HG02943 (cell line): ENCODE measurements around the gene CFAP54.
A peak's percentile ranks its signal among the peaks of the same experiment; 100 is the strongest.
"Not testable (repeated sequence)": the region's sequence is repeated elsewhere in the genome, so short reads cannot be mapped to it uniquely, and the experiment has no call there.

ENCODE experiments used
- ATAC-seq: cut with Tn5 transposase; IDR thresholded peaks from one replicate; pipeline ENCODE4 v1.9.1; 2021; ENCODE audit warnings: mild to moderate bottlenecking, low read depth, moderate library complexity; ENCODE audit not compliant: unreplicated experiment

CFAP54 gene

DNA sequence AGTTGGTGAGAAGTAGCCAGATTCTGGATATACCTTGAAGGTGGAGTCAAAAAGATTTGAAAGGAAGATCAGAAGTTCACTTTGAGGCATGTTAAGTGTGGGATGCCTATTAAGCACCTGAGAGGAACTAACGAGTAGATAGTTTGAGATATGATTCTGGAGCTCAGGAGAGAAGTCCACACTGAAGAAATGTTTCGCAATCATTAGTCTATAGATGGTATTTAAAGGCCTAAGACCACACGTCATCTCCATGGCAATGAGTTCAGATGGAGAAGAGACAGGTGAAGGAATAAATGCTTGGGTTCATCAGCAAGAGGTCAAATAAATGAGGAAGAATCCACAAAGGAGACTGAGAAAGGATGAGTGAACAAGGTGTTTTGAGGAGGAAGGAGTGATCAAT lies 224.8 kb downstream of the CFAP54 start:
- no peak for ATAC-seq

DNA sequence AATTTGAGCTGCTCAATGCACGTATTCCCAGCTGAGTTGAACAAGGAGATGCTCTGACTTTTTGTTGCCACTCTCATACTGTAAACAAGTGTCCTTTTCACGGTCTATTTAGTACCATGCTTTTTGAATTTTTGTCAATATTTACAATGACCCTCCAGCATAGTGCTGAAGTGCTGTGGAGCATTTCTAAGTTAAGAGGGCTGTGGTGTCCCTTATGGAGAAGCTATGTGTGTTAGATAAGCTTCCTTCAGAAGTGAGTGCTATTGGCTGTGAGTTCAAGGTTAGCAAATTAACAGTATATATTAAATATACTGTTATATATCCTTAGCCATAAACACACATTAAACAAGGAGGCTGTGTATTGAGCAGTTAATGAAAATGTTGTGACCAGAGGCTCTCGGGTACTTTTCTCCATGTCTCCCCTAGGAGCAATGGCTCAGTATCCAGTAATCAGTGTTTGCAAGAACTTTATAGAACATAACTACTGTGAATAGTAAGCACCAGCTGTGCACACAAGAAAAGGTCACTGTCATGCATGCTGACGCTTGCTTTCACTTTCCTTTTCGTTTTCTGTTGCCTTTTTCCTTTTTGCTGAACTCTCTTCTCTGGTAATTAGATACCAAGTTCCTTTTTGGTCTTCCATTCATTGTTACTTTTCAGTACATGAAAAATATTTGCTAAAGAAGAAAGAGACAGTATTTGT lies 230.4 kb downstream of the CFAP54 start:
- ATAC-seq, result peak; percentile 93

GRCh38 chr12:96720363-96720705 lies 231.0 kb downstream of the CFAP54 start:
- ATAC-seq, result peak; percentile 75

DNA sequence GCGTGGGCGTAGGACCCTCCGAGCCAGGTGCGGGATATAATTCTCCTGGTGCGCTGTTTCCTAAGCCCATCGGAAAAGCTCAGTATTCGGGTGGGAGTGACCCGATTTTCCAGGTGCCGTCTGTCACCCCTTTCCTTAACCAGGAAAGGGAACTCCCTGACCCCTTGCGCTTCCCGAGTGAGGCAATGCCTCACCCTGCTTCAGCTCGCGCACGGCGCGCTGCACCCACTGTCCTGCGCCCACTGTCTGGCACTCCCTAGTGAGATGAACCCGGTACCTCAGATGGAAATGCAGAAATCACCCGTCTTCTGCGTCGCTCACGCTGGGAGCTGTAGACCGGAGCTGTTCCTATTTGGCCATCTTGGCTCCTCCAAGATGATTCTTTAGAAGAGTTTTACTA lies 240.1 kb downstream of the CFAP54 start:
- ATAC-seq, result not testable (repeated sequence)

DNA sequence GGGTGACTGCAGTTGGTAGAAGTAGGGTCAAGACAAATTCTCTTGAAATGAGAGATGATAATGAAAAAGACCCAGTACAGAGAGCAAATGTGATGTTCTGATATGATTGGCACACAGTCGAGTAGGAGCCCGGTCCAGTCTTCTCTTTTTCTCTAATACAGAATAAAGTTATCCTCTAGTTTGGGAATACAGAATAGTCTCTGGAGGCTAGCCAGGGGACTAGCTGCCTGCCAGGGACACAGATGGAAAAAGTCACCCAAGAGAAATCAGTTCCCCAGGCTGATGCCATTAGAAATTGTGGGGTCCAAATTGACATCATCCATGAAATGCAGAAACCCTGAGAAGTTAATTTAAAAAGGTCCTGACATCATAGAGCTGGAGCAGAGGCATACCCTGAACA lies 240.5 kb downstream of the CFAP54 start:
- no peak for ATAC-seq

GRCh38 chr12:96743606-96744005 lies 254.2 kb downstream of the CFAP54 start:
- ATAC-seq, result no peak

- ATAC-seq, result no peak
Measured at GRCh38 chr12:96749999-96750398, 260.6 kb downstream of the CFAP54 start.

GRCh38 chr12:96751626-96752025 lies 262.2 kb downstream of the CFAP54 start:
- ATAC-seq, result no peak

- no peak for ATAC-seq
Measured at GRCh38 chr12:96752211-96752610, 262.8 kb downstream of the CFAP54 start.

DNA sequence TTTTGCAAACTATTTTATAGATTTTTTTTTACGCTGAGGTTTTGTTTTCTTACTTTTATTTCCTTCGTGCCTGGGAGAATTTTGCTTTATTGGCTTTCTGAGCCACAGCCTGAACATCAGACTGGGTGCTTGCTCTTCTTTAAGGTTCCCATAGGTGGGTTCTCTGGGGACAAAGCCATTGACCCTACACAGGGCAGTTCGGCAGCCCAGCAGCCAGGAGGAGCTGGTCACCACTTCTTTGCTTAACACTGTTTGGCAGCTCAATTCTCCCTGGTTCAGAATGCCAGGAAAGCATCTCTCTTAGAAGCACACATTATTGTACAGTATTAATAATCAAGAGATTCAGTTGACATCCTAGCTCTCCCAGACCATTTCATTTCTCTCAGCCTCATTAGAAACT lies 276.9 kb downstream of the CFAP54 start:
- no peak for ATAC-seq

DNA sequence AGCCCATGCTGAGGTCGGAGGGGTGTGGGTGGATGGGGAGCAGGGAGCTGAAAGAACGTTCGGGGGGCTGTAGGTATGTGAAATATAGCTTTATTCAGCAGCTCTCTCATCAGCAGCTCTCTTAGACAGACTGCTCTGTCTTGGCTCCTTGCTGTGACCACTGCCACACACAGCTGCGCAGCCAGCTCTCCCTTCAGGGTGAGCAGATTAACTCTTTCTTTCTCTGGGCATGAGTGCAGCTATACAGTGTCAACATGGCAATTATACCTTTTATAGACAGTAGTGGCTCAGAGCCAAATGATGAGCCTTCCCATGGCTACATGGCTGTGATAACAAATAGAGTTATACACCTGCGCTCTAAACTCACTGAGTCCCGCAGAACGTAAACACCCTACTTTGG lies 280.0 kb downstream of the CFAP54 start:
- no peak for ATAC-seq

DNA sequence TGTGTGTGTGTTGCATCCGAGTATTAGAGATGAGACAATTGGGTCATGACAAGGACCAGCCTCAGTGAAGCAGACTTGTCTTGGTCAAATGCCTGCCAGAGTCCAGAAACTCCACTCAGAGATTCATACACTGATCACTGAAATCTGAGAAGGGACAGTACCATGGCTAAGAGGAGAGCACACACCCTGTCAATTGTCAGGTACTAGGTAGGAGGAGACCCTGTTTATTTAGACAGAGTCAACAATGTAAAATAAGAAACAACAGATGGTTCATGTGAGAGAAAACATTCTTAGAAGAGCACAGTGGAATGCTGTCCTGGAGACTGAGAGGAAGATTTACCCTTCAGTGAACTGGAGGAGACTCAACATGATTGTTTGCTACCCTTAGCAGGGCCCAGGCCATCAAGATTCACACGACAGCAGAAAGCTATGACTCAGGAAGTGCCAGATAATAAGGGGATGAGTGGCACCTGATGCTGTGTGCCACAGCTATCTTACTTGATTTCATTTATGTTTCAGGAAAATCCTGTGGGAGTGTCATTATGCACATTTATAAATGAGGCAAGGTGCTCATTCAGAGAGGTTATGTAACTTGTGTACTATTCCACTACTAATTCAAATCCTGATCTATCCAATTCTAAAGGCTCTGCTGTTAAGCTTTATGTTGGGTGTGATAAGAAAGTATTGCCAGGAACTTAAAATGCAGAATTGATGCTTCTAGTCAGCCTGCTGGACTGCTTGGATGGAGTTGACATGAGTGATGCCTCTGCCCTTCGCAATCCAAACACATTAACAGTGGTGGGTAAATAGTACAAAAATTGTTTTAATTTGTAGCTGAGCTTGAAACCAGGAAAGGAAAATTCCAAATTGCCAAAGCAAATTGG lies 281.1 kb downstream of the CFAP54 start:
- ATAC-seq, result no peak

- ATAC-seq, result no peak
Measured at GRCh38 chr12:96773031-96773430, 283.7 kb downstream of the CFAP54 start.

- ATAC-seq, result no peak
Measured at GRCh38 chr12:96774496-96775256, 285.3 kb downstream of the CFAP54 start.

- no peak for ATAC-seq
Measured at GRCh38 chr12:96776908-96777307, 287.5 kb downstream of the CFAP54 start.

DNA sequence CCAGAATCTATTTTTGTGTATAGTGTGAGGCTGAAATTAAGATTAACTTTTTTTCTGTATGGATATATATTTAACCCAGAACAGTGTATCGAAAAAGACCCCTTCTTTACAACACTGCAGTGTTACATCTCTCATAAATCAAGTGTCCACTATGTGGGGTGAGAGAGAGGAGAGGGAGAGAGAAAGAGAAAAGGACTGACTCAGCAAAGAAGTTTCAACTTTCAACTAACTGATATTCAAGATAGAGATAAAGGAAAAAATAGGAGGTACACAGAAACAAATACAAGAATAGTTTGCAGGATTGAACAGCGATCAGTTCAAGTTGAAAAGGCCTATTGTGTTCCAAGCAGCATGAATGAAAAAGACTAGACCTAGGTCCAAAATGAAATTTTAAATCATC lies 291.0 kb downstream of the CFAP54 start:
- ATAC-seq, result no peak

DNA sequence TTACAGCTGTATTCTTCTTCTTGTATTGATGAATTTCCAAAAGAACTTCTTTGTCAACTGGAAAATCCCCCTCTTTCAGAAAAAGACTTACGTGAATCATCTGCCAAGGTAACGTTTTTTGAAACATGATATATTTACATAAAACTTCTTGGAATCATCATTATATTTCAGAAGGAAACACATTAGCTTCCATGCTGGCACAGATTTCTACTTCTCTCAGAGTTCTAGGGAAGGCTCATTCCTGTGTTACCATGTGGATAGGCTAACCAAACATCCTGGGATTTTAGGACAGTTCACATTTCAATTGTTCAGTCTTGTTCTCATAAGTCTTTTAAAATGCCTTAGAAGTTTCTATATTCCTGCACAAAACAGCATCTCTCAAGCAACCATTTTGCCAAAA lies 297.4 kb downstream of the CFAP54 start:
- no peak for ATAC-seq

- ATAC-seq, result no peak
Measured at GRCh38 chr12:96803969-96804368, 314.6 kb downstream of the CFAP54 start.

- no peak for ATAC-seq
Measured at GRCh38 chr12:96806272-96806671, 316.9 kb downstream of the CFAP54 start.

DNA sequence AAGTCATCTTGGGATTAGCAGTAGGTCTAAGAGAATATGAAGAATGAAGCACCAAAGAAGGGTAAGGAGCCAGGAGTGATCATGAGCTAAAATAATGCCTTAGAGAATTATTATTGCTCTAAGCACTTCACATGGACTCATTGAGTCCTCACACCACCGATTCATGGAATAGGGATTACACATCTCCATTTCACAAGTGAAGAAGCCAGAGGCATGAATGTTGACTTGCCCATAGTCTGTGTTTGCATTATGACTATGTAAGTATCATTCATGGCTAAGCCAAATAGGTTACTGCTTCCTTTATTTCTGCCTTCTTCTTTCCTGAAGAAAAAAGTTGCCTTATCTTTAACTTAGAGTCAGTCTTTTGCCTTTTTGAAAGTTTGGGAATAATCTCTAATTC lies 318.4 kb downstream of the CFAP54 start:
- no peak for ATAC-seq

DNA sequence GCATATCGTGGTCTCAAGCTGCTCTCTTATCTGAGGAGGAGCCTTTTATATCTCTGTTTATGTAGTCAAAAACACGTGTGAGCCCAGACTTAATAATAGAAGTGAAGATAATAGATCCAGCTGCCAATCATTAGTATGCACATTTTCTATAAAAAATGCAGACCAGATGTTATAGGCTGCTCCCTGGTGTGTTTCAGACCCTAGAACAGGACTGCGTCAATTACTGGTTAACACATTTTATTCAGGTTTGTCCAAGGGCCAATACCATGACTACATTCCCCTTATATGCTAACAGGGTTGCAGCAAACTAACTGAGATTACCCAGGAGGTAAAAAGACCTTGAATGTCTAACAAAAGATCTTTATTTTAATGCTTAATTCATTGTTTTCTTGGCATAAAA lies 319.2 kb downstream of the CFAP54 start:
- no peak for ATAC-seq
